Superior temporal gyrus (tissue), 1 donor: ENCODE results near the gene FURIN.
"Not testable (repeated sequence)": the region's sequence is repeated elsewhere in the genome, so short reads cannot be mapped to it uniquely, and the experiment has no call there.

Source experiments
- DNase-seq: peaks from one replicate; pipeline ENCODE4 v3.0.0-alpha.2; 2016; ENCODE audit errors: extremely low spot score

Gene FURIN

DNA sequence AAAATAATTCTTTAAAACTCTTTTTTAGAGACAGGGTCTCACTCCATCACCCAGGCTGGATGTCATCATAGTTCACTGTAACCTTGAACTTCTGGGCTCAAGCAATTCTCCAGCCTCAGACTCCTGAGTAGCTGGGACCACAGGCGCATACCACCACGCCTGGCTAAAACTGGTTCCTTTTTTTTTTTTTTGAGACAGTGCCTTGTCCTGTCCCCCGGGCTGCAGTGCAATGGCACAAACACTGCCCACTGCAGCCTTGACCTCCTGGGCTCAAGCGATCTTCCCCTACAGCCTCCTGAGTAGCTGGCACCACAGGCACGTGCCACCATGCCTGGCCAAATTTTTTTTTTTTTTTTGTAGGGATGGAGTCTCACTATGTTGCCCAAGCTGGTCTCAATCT is 23.7 kb upstream of the FURIN start:
- no peak for DNase-seq

DNA sequence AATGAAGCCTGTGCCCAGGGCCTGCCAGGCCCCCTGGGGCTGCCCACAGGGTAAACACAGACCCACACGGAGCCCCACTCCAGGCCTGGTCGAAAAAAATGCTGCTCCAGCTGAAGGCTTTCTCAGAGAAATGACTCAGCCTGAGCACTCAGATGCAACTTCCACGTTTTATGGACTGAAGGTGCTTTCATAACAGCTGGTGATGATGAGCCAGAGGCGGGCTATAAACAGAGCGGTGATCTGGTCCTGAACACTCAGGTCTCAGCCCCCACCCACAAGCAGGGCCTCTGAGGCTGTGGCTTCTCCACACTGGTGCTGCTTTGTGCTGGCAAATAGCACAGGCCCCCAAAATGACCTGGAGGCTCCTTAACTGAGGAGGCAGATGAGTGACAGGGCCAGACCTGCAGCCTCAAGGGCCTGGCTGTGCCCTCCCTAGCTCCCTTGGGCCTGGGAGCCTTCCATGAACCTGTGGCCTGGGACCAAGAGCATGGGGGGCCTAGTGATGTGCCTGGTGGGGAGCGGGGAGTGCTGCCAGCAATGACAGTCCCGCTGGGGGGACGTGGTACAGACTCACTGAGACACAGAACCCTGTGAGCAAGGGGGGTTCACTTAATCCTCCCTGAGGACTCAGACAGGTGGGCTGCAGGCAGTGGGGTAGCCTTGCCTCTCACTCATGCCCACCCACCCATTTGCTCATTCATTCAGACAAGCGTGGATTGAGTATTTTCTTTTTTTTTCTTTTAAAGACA is 23.0 kb upstream of the FURIN start:
- DNase-seq, result no peak

- DNase-seq, result not testable (repeated sequence)
These were observed 19.0 kb upstream of the FURIN start for GRCh38 chr15:90849424-90849823.

DNA sequence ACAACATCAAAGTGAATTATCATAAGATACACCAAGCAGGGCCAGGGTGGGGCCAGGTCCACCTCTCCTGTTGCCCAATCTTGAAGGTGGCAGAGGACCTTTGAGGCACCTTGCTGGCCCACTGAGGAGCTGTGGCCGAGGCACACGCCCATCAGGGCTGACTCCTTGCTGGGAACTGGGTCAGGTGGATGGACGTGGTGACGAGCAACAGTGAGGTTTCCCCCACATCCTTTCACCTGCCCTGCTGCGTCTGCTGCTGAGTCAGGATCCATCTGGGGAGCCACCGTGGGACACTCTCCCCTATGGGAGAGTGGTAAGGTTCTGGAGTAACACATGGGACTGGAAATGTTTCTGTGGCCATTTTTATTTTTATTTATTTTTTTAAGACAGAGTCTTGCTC is 17.3 kb upstream of the FURIN start:
- DNase-seq, result no peak

- DNase-seq, result no peak
These were observed 16.4 kb upstream of the FURIN start for GRCh38 chr15:90851940-90852339.

DNA sequence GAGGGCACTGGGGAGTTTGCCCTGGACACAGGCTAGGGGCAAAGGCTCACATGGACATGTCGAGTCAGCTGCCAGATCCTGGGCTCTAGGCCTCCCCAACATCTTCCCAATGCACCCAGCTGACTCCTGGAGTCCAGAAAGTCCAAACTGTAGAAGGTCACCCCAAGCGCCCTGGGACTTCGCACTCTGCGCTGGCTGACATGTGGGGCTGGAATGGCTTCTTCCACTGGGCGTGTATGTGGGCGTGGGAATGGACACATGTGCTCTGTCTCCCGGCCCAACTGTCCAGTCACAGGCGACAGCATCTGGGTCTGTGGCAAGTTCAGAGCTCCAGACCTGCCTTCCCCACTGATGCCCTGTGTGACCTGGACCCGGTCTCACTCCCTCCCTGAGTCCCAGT is 13.2 kb upstream of the FURIN start:
- no peak for DNase-seq

DNA sequence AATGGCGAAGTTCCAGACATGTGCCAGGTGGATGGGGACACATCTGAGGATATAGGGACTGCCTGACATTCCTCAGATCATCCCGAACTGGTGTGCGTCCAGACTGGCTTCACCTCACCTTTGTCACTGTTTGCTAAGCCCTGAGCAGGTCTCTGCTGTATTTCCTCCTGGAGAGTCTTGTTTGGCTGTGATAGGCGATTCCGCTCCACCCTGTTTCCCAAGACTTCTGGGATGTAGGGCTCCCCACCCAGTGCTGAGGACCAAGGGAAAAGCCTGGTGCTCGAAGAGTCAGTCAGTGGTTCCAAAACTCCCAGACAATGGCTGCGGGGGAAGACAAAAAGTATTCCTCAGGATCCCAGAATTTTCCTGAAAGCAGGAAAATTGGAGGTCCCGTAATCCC is 11.1 kb upstream of the FURIN start:
- DNase-seq, result no peak

DNA sequence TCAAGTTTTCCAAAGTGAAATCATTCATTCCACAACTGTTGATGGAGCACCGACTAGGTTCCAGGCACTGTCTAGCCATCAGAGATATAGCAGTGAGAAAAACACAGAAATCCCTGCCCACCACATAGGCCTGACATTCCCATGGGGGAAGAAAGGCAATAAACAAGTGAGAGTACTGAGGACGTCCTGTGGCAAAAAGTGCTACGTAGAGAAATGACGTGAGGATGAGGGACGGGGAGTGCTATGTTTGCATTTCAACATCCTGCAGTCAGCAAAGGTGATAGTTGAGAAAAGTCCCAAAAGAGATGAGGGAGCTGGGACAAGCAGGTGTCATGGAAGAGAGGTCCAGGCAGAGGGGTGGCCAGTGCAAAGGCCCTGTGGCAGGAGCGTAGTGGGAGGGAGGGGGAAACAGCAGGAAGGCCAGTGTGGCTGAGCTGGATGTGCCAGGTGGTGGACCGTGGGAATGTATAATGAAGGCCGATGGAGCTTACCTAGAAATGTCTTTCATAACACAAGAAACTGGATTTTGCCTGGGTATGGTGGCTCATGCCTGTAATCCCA is 10.4 kb upstream of the FURIN start:
- no peak for DNase-seq

DNA sequence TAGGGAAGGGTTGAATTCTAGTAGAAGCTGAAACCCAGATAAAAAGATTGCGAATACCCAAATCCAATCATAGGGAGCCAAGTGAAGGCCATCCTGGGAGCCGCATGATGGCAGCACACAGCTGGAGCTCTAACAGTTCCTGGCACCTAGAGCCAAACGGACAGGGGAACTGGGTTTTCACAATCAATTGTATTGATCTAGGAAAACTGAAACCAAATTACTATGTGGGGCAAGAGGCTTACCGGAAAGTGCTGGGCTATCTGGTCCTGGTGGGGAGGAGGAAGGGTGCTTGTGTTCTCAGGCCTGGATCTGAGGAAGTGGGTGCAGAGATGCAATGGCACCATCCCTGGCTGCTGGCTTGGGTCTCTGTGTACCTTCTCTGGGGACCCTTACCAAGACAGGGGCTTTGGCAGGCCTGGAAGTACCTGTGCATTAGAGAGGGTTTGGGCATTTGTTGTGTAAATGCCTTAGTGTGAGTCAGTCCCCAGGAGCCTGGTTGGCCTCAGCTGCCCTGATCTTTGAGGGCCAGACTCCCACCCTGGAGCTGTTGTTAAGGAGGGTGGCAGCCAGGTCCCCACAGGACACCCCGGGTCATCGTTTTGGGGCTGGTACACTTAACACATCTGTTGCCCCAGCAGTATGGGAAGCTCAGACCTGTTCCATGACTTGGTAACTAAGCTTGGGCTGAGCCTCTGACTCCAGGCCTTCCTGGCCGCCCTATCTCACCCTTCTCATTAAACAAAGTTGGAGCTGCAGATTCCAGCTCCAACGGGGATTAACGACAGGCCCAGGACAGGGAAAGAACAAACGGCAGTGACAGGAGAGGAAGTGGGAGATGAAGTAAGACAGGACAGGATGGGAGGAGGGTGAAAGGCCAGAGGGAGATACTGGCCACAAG is 8.9 kb upstream of the FURIN start:
- DNase-seq, result no peak

DNA sequence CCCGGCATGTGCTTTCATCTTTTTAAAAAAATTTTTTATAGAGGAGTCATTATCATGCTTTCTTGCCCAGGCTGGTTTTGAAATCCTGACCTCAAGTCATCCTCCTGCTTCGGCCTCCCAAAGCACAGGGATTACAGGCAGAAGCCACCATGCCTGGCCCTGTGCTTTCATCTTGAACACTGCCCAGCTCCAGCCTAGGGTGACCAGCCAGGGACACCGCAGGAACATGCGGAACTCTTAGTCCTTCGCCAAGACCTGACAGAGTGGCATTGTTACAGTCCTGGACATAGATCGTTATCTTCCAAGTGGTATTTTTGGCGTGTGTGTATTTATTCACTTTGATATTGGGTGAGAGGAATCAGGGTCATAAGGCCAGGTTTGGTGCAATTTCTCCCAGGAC is 7.9 kb upstream of the FURIN start:
- no peak for DNase-seq

DNA sequence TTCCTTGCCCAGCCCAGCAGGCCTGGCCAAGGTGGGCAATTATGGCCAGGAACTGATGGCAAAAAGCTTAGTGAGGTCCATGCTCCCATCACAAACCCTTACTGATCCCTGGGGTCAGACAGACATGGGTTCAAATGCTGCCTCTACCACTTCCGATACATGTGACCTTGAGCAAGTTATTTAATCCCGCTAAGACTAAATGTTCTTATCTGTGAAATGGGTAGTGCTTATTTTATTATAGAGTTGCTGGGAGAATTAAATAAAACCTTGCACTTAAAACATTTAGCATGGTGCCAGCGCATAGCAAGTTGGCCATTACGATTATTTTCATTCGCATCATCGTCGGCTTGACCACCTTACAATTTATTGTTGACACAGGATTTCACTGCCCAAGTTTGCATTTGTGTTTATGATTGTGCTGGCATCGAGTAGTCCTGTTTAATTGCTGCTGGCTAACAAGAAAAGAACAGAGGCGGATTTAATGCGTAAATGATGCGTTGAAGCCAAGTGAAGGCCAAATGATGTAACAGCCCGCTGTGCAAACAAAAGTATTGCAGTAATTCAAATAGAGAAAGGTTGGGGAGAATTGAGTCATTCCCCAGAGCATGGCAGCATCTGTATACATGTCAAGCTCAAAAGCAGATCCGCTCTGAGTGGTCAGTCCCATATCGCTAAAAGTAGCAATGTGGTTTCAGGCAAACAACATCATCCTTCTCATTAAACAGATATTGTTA is 7.3 kb upstream of the FURIN start:
- DNase-seq, result no peak

GRCh38 chr15:90862487-90862886 is 5.9 kb upstream of the FURIN start:
- DNase-seq, result no peak

DNA sequence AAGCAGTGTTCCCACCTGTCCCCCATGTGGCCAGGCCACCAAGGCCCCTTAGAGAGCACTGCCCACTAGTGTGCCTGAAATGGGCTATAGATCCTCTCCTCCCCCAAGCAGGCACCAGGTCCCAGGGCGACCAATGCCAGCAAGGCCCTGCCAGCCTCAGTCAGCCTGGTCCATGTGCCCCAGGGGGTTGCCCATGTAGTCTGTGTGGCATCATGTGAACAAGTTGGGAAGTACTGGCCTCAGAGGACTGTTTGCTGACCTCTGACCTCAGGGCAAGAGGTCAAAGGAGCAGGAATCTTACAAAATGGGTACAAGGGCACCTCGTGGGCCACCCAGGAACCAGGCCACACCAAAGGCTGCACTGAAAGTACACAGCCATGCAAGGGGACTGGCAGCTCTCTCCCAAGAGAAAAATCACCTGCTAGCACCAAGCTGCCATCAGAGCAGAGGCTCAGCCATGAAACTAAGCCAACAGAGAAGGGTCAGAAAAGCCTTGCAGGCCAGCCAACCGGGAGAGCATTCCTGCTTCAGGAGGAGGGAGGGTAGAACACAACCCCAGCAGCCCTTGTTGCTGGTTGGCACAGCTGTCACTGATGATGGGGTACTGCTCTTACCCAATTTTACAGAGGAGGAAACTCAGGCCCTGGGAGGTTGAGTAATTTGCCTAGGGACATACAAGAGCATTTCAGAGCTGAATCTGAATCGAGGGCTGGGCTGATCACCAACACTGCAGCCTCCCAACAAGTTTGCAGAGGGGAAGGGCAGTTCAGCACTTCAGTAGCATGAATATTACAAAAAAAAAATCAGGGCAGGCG is 5.2 kb upstream of the FURIN start:
- DNase-seq, result no peak

DNA sequence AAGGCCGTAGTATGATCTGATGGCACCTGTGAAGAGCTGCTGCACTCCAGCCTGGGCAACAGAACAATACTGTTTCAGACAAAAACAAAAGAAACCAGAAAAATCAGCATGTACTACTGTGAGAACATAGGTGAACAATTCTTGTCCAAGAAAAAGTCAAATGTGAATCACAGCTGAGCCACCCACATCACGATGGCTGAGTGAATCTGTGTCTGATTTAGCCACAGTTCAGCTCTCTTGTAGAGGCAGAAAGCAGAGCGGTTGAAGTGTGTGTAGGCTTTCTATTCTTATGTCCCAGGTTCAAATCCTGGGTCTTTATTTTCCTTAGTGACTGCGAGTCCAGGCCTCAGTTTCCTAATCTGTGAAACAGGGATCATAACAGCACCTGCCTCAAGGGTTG is 4.4 kb upstream of the FURIN start:
- DNase-seq, result no peak

DNA sequence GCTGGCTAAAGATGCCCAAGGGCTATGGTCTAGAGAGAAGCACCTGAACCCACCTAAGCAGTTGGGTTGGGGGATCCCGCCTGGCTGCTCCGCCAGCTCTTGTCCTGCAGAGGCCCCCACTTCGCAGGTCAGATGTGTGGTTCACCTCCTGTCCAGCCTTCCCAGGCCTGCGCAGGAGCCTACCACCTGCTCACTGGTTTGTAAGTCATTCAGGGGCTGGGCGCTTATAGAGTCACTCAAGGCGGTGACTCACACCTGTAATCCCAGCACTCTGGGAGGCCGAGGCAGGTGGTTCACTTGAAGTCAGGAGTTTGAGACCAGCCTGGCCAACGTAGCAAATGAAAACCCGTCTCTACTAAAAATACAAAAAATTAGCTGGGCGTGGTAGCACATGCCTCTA is 3.9 kb upstream of the FURIN start:
- DNase-seq, result no peak

- no peak for DNase-seq
These were observed 2.7 kb upstream of the FURIN start for GRCh38 chr15:90865702-90866101.

DNA sequence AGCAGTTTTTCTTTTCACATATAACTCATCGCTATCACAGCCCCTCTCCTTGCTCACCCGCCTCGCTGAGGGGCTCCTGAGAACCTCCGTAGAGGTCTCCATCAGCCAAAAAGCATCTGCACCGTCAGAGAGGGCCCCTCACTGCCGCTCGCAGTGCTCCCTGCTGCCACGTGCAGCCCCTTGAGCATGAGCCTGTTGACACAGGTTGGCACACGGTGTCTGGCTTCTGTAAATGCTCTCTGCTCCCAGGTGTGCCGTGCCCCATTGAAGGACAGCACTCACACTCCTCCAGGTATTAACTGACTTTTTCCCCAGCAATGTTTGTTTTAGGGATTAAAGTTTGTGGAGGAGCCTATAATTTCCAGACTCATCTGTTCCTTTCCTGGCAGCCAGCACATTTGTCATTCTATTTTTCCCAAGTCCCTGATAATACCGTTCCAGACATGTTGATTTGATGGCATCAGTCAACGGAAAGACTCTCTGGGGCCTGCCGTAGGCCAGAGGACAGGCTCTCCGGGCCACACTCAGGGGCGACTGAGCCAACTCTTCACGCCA is 2.1 kb upstream of the FURIN start:
- DNase-seq, result no peak

DNA sequence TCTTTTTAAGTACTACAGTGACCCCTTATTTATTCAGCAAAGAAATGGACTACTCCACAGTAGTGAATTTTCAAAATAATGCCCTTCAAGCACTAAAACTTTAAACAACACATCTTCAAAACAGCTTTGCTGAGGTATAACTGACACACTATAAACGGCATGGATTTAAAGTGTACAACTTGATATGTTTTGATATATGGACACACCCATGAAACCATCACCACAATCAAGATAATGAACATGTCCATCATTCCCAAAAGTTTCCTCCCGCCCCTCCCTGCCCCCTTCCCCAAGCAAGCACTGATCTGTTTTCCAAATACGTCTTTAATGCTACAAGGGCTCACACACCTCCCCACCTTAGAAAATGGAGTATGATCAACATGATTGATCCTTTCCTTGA is 1.6 kb upstream of the FURIN start:
- no peak for DNase-seq

GRCh38 chr15:90869140-90869541 is 753 bp downstream of the FURIN start:
- DNase-seq, result no peak

GRCh38 chr15:90869601-90870353 is 1.4 kb downstream of the FURIN start:
- no peak for DNase-seq
